ENCODE measurements around the gene CENPM. TPM values are rescaled to one million over a fixed set of nuclear protein-coding genes. Genes with fewer than 3 reads are reported as not detected.

The CENPM gene
- total RNA-seq, 1 donor from 2014 or later: 2.0 TPM

DNA sequence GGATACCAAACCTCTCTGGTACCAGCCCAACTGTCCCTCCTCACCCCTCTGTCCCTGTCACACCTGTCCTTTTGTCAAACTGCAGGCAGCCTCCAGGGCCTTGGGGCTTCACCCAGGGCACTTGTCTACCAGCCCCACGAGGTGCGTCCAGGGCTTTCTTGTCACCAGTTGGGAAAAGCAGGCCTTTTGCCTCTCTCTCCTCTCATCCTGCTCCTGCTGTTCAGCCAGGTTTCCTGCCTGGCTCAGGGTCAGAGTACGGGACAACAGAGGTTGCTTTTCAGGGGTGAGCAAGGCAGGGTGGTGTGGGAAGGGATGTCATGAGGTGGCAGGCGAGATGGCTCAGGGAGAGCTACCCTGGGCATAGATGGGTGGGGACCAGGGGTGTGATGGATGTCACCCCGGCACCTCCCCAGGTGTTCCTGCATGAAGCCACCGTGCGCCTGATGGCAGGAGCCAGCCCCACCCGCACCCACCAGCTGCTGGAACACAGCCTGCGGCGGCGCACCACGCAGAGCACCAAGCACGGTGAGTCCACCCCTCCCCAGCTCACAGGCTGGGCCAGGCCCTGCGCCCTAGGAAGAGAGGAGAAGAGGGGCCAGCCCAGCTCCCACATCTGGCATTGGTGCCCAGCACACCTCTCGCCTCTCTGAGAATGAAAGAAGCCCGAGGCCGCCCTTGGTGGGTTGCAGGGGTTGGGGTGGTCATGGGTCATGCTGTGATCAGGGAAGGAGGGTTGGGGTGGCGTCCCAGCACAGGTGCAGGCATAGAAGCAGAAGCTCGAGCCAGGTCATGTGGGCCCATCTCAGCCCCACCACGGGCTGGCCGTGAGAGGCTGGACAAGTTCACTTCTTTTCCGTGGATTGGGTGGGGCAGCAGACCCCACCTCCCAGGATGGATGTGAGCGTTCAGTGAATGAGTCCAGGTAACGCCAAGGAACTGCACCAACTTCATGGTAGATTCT is 42.2 kb downstream of the CENPM start:
- Mint-ChIP-seq H3K4me3 (ENCODE audit: unreplicated experiment) (no peak overlapping the region), H3K4me1 (ENCODE audit: low read depth, unreplicated experiment) (no peaks in the 10 kb centered on the region)
- H3K4me1 ChIP-seq (ENCODE audit: insufficient read depth, low read length): peaks cover 8% of the 10 kb centered on the region

DNA sequence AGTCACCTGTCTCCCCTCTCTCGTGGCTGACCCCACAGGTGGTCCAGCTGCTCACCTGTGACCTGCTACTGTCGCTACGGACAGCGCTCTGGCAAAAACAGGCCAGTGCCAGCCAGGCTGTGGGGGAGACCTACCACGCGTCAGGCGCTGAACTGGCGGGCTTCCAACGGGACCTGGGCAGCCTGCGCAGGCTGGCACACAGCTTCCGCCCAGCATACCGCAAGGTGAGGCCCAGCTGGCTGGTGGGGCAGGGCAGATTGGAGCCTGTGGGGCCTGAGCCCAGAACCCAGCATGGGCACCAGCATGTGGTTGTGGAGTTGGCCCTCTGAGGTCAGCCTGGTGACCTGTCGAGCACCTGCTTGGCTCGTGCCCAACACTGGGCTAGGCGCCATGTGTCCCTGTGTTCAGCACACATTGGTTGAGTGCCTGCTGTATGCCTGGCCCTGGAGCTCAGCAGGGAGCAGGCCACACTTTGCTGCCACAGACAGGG is 44.0 kb downstream of the CENPM start:
- Histone ChIP-seq H3K4me3 (ENCODE audit: insufficient read depth, low read depth, low read length) (no peak overlapping the region), H3K27me3 (ENCODE audit: insufficient read depth, low read length) (no peaks in the 10 kb centered on the region), H3K79me2 (ENCODE audit: insufficient read depth, low read length) (no peaks in the 10 kb centered on the region), H2AFZ (ENCODE audit: low read depth, low read length) (no peak overlapping the region), H3K4me2 (ENCODE audit: low read length) (no peak overlapping the region), H3K9ac (ENCODE audit: low read length) (no peak overlapping the region), H4K20me1 (ENCODE audit: insufficient read depth, low read length) (peaks cover 35% of the 10 kb centered on the region), H3K36me3 (ENCODE audit: insufficient read depth, low read length) (peaks cover 8% of the 10 kb centered on the region), H3K27ac (ENCODE audit: low read depth, low read length) (no peak overlapping the region), H3K9me3 (ENCODE audit: insufficient read depth, low read depth, low read length) (no peaks in the 10 kb centered on the region), H3K4me1 (ENCODE audit: insufficient read depth, low read length) (peaks cover 5% of the 10 kb centered on the region)
- Mint-ChIP-seq H3K36me3 (ENCODE audit: low read depth, unreplicated experiment) (peaks cover 12% of the 10 kb centered on the region), H3K27ac (ENCODE audit: unreplicated experiment) (no peak overlapping the region), H3K27me3 (ENCODE audit: low read depth, unreplicated experiment) (no peaks in the 10 kb centered on the region), H3K4me1 (ENCODE audit: low read depth, unreplicated experiment) (no peaks in the 10 kb centered on the region), H3K9me3 (ENCODE audit: unreplicated experiment) (no peaks in the 10 kb centered on the region), H3K4me3 (ENCODE audit: unreplicated experiment) (no peak overlapping the region)
- FAIRE-seq: no peak
- TF ChIP-seq, protein P1, sequence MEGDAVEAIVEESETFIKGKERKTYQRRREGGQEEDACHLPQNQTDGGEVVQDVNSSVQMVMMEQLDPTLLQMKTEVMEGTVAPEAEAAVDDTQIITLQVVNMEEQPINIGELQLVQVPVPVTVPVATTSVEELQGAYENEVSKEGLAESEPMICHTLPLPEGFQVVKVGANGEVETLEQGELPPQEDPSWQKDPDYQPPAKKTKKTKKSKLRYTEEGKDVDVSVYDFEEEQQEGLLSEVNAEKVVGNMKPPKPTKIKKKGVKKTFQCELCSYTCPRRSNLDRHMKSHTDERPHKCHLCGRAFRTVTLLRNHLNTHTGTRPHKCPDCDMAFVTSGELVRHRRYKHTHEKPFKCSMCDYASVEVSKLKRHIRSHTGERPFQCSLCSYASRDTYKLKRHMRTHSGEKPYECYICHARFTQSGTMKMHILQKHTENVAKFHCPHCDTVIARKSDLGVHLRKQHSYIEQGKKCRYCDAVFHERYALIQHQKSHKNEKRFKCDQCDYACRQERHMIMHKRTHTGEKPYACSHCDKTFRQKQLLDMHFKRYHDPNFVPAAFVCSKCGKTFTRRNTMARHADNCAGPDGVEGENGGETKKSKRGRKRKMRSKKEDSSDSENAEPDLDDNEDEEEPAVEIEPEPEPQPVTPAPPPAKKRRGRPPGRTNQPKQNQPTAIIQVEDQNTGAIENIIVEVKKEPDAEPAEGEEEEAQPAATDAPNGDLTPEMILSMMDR (IDR thresholded peaks at IDR 0.05; ENCODE audit: insufficient read depth, low read depth, low read length): no peak
- no peak for TF ChIP-seq EZH2 (IDR thresholded peaks at IDR 0.05; ENCODE audit: insufficient read depth, low read length)
- no peak for DNase-seq (ENCODE audit: low read depth)

More for the DNA sequence above, 42.2 kb downstream of the CENPM start:
- Histone ChIP-seq H3K4me3 (ENCODE audit: insufficient read depth, low read depth, low read length) (no peak overlapping the region), H3K27ac (ENCODE audit: low read depth, low read length) (no peak overlapping the region), H3K4me2 (ENCODE audit: low read length) (no peak overlapping the region), H3K79me2 (ENCODE audit: insufficient read depth, low read length) (no peaks in the 10 kb centered on the region), H3K9ac (ENCODE audit: low read length) (no peak overlapping the region), H2AFZ (ENCODE audit: low read depth, low read length) (no peak overlapping the region), H3K36me3 (ENCODE audit: insufficient read depth, low read length) (peaks cover 8% of the 10 kb centered on the region), H4K20me1 (ENCODE audit: insufficient read depth, low read length) (peaks cover 39% of the 10 kb centered on the region), H3K9me3 (ENCODE audit: insufficient read depth, low read depth, low read length) (no peaks in the 10 kb centered on the region), H3K27me3 (ENCODE audit: insufficient read depth, low read length) (peaks cover 2% of the 10 kb centered on the region)
- Mint-ChIP-seq H3K9me3 (ENCODE audit: unreplicated experiment) (peaks cover 2% of the 10 kb centered on the region), H3K36me3 (ENCODE audit: low read depth, unreplicated experiment) (peaks cover 10% of the 10 kb centered on the region), H3K27ac (ENCODE audit: unreplicated experiment) (no peak overlapping the region), H3K27me3 (ENCODE audit: low read depth, unreplicated experiment) (peaks cover 2% of the 10 kb centered on the region)
- FAIRE-seq: no peak
- TF ChIP-seq EZH2 (IDR thresholded peaks at IDR 0.05; ENCODE audit: insufficient read depth, low read length): no peak
- TF ChIP-seq, protein P1 (IDR thresholded peaks at IDR 0.05; ENCODE audit: insufficient read depth, low read depth, low read length): no peak
- no peak for DNase-seq (ENCODE audit: low read depth)

All from astrocyte (in vitro differentiated cells and primary cell).